ENCODE results near the gene NOTO.

The NOTO gene

GRCh38 chr2:73233932-73234832 lies 31.8 kb downstream of the NOTO start, which contains the start of gene CCT7:
CCT7 (plus strand) TSS chr2:73234308; CDS start chr2:73234379, 71 bp downstream.
- in situ Hi-C loops (cut with MboI; ENCODE audit: low pct_unique_long_range_greater_than_20kb, low sequenced_read_pairs, unreplicated experiment), result no loop called here
- peak; percentile 93 for DNase-seq (ENCODE audit: low spot score)
- no peak for TF ChIP-seq CTCF (IDR thresholded peaks at IDR 0.05; ENCODE audit: extremely low read depth, insufficient read depth, missing control alignments)

- in situ Hi-C loops (cut with MboI; ENCODE audit: low pct_unique_long_range_greater_than_20kb, low sequenced_read_pairs, unreplicated experiment), result no loop called here
Measured at GRCh38 chr2:73235315-73236028, 33.1 kb downstream of the NOTO start.

GRCh38 chr2:73237168-73237567 lies 34.8 kb downstream of the NOTO start:
- in situ Hi-C loops (cut with MboI; ENCODE audit: low pct_unique_long_range_greater_than_20kb, low sequenced_read_pairs, unreplicated experiment), result no loop called here
- DNase-seq (ENCODE audit: low spot score), result no peak
- no peak for TF ChIP-seq CTCF (IDR thresholded peaks at IDR 0.05; ENCODE audit: extremely low read depth, insufficient read depth, missing control alignments)

More at GRCh38 chr2:73235315-73236028, 33.1 kb downstream of the NOTO start:
- no peak for DNase-seq (ENCODE audit: low spot score)
- no peak for TF ChIP-seq CTCF (IDR thresholded peaks at IDR 0.05; ENCODE audit: extremely low read depth, insufficient read depth, missing control alignments)

- DNase-seq (ENCODE audit: low spot score), result no peak
- in situ Hi-C loops (cut with MboI; ENCODE audit: low pct_unique_long_range_greater_than_20kb, low sequenced_read_pairs, unreplicated experiment), result no loop called here
- no peak for TF ChIP-seq CTCF (IDR thresholded peaks at IDR 0.05; ENCODE audit: extremely low read depth, insufficient read depth, missing control alignments)
Measured at GRCh38 chr2:73238149-73238548, 35.8 kb downstream of the NOTO start.

- in situ Hi-C loops (cut with MboI; ENCODE audit: low pct_unique_long_range_greater_than_20kb, low sequenced_read_pairs, unreplicated experiment), result no loop called here
- DNase-seq (ENCODE audit: low spot score), result no peak
- TF ChIP-seq CTCF (IDR thresholded peaks at IDR 0.05; ENCODE audit: extremely low read depth, insufficient read depth, missing control alignments), result no peak
Measured at GRCh38 chr2:73238976-73239375, 36.6 kb downstream of the NOTO start.

- DNase-seq (ENCODE audit: low spot score), result no peak
- in situ Hi-C loops (cut with MboI; ENCODE audit: low pct_unique_long_range_greater_than_20kb, low sequenced_read_pairs, unreplicated experiment), result no loop called here
- TF ChIP-seq CTCF (IDR thresholded peaks at IDR 0.05; ENCODE audit: extremely low read depth, insufficient read depth, missing control alignments), result no peak
Measured at GRCh38 chr2:73239776-73240175, 37.4 kb downstream of the NOTO start.

Data from GM13977 (cell line).